ENCODE data around the gene ESPNL.

Gene ESPNL

DNA sequence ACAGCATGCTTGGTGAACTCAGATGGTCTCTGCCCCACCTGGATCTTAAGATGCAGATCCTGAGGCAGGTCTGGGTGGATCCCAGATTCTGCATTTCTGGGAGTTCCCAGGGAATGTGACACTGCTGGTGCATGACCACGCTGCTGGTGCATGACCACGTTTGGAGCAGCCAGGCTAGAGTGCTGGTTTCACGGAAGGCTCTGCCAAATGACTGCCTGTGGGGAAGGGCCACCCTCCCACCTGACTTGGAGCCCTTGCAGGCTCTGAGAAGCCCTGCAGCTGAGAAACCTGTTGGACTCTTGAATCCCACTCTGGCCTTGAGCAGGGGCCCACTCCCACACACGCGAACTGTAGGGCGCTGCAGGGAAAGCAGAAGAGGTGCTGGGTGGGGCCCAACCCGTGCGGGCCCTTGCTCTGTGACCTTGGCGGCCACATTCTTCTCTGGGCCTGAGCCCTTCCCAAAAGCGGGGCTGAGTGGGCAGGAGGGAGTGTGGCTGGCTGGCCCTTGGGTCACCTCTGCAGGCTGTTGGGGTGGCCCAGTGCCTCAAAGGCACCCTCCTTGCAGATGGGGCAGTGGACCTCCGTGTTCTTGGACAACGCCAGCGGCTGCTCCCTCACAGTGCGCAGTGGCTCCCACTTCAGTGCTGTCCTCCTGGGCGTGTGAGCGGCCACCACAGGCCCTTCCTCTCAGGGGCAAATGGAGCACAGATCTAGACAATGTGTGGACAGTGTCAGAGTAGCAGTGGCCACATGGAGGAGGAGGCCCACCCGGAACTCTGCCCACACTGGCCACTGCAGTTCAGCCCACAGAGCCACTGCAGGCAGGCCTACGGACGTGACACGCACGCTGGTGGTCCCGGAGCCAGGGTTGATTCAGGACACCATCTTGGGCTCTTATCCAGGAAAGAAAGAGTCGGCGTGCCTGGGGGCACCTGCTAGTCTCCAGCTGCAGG, 66.5 kb downstream of the ESPNL start:
- H3K9me3 ChIP-seq (ENCODE audit: insufficient read depth, low read length): no peaks in the 10 kb centered on the region
- H3K4me1 ChIP-seq (ENCODE audit: insufficient read depth, insufficient read length): peaks cover 2% of the 10 kb centered on the region
- peaks cover 40% of the 10 kb centered on the region for H3K27me3 ChIP-seq (ENCODE audit: insufficient read depth, insufficient read length)
- DNase-seq (ENCODE audit: low read depth, low spot score): no peak
- no peak for TF ChIP-seq ZNF274 (IDR thresholded peaks at IDR 0.05; ENCODE audit: low read depth, low read length)
- TF ChIP-seq YY1 (IDR thresholded peaks at IDR 0.05; ENCODE audit: insufficient read depth, insufficient read length): no peak
- no peak for TF ChIP-seq SUZ12 (IDR thresholded peaks at IDR 0.05; ENCODE audit: extremely low read depth, insufficient read depth, insufficient read length)
- peaks cover 48% of the 10 kb centered on the region for H3K36me3 ChIP-seq (ENCODE audit: insufficient read depth, insufficient read length, low read length)
- H3K4me3 ChIP-seq (ENCODE audit: insufficient read length, low read depth): no peak overlapping the region
- H3K9ac ChIP-seq (ENCODE audit: insufficient read length, low read depth): no peak overlapping the region

- no peak for TF ChIP-seq SUZ12 (IDR thresholded peaks at IDR 0.05; ENCODE audit: extremely low read depth, insufficient read depth, insufficient read length)
- no peak for TF ChIP-seq YY1 (IDR thresholded peaks at IDR 0.05; ENCODE audit: insufficient read depth, insufficient read length)
- no peak for TF ChIP-seq ZNF274 (IDR thresholded peaks at IDR 0.05; ENCODE audit: low read depth, low read length)
Measured at GRCh38 chr2:238167344-238167715, 67.2 kb downstream of the ESPNL start.

DNA sequence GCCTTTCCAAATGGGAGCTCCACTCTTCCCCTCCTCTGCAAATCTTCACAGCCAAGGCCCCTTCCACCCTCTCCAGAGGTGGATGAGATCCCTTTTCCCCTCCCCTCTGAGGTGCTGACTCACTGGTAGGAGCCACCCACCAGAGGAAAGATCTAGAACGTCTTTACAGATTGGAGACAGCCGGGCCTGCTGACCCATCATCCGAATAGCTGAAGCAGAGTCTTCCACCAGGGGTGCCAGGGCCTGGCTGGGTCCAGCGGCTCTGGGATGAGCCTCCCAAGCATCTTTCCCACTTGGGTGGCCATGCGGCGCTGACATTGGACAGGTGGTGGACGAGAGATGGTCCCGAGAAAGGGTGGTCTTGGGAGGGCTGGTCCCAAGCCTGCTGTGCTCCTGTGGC, 67.6 kb downstream of the ESPNL start:
- peaks cover 5% of the 10 kb centered on the region for H3K4me1 ChIP-seq (ENCODE audit: insufficient read depth, insufficient read length)
- H3K9ac ChIP-seq (ENCODE audit: insufficient read length, low read depth): no peak overlapping the region

More at GRCh38 chr2:238167344-238167715, 67.2 kb downstream of the ESPNL start:
- Histone ChIP-seq H3K9me3 (ENCODE audit: insufficient read depth, low read length) (no peaks in the 10 kb centered on the region), H3K4me1 (ENCODE audit: insufficient read depth, insufficient read length) (peaks cover 2% of the 10 kb centered on the region), H3K9ac (ENCODE audit: insufficient read length, low read depth) (no peak overlapping the region), H3K4me3 (ENCODE audit: insufficient read length, low read depth) (no peak overlapping the region), H3K36me3 (ENCODE audit: insufficient read depth, insufficient read length, low read length) (peaks cover 54% of the 10 kb centered on the region), H3K27me3 (ENCODE audit: insufficient read depth, insufficient read length) (peaks cover 33% of the 10 kb centered on the region)
- DNase-seq (ENCODE audit: low read depth, low spot score): no peak

GRCh38 chr2:238168196-238169047, 68.3 kb downstream of the ESPNL start:
- H3K4me3 ChIP-seq (ENCODE audit: insufficient read length, low read depth): no peak overlapping the region
- no peak overlapping the region for H3K9ac ChIP-seq (ENCODE audit: insufficient read length, low read depth)
- TF ChIP-seq ZNF274 (IDR thresholded peaks at IDR 0.05; ENCODE audit: low read depth, low read length) (no peak), YY1 (IDR thresholded peaks at IDR 0.05; ENCODE audit: insufficient read depth, insufficient read length) (no peak), SUZ12 (IDR thresholded peaks at IDR 0.05; ENCODE audit: extremely low read depth, insufficient read depth, insufficient read length) (no peak)
- H3K9me3 ChIP-seq (ENCODE audit: insufficient read depth, low read length): no peaks in the 10 kb centered on the region
- H3K27me3 ChIP-seq (ENCODE audit: insufficient read depth, insufficient read length): peaks cover 22% of the 10 kb centered on the region
- H3K4me1 ChIP-seq (ENCODE audit: insufficient read depth, insufficient read length): peaks cover 3% of the 10 kb centered on the region
- DNase-seq (ENCODE audit: low read depth, low spot score): no peak
- H3K36me3 ChIP-seq (ENCODE audit: insufficient read depth, insufficient read length, low read length): peaks cover 65% of the 10 kb centered on the region

More for the DNA sequence above, 67.6 kb downstream of the ESPNL start:
- Histone ChIP-seq H3K27me3 (ENCODE audit: insufficient read depth, insufficient read length) (peaks cover 29% of the 10 kb centered on the region), H3K4me3 (ENCODE audit: insufficient read length, low read depth) (no peak overlapping the region), H3K36me3 (ENCODE audit: insufficient read depth, insufficient read length, low read length) (peaks cover 58% of the 10 kb centered on the region), H3K9me3 (ENCODE audit: insufficient read depth, low read length) (no peaks in the 10 kb centered on the region)
- no peak for TF ChIP-seq SUZ12 (IDR thresholded peaks at IDR 0.05; ENCODE audit: extremely low read depth, insufficient read depth, insufficient read length)
- no peak for TF ChIP-seq YY1 (IDR thresholded peaks at IDR 0.05; ENCODE audit: insufficient read depth, insufficient read length)
- TF ChIP-seq ZNF274 (IDR thresholded peaks at IDR 0.05; ENCODE audit: low read depth, low read length): no peak
- DNase-seq (ENCODE audit: low read depth, low spot score): no peak

- Histone ChIP-seq H3K4me1 (ENCODE audit: insufficient read depth, insufficient read length) (peaks cover 2% of the 10 kb centered on the region), H3K9me3 (ENCODE audit: insufficient read depth, low read length) (no peaks in the 10 kb centered on the region), H3K27me3 (ENCODE audit: insufficient read depth, insufficient read length) (peaks cover 15% of the 10 kb centered on the region), H3K9ac (ENCODE audit: insufficient read length, low read depth) (no peak overlapping the region), H3K36me3 (ENCODE audit: insufficient read depth, insufficient read length, low read length) (peaks cover 72% of the 10 kb centered on the region), H3K4me3 (ENCODE audit: insufficient read length, low read depth) (no peak overlapping the region)
- TF ChIP-seq ZNF274 (IDR thresholded peaks at IDR 0.05; ENCODE audit: low read depth, low read length) (no peak), SUZ12 (IDR thresholded peaks at IDR 0.05; ENCODE audit: extremely low read depth, insufficient read depth, insufficient read length) (no peak), YY1 (IDR thresholded peaks at IDR 0.05; ENCODE audit: insufficient read depth, insufficient read length) (no peak)
- DNase-seq (ENCODE audit: low read depth, low spot score): no peak
Measured at GRCh38 chr2:238169048-238169707, 69.0 kb downstream of the ESPNL start.

DNA sequence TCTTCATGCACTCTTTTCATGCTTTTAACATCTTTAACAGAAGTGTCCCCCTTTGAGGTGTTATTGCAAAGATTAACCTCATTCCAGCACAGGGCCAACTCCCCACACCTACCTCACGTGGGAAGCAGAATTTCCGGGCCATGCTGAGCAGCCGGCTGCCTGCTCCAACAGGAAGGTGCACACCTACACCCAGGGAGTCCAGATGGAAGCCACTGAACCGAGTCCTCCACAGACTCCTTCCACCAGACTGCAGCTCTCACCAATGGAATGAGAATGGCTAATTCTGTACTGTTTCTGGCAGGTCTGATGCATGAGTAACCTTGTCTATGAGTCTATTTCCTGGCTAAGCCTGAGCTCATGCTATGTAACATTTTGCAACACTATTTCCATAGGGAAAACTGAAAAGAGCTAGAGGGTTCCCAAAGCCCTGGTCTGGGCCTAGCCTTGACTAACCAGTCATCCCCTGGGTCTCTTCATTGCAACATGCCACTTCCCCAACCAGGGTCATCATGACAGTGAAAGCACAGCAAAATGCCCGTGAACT, 69.6 kb downstream of the ESPNL start:
- Histone ChIP-seq H3K27me3 (ENCODE audit: insufficient read depth, insufficient read length) (peaks cover 10% of the 10 kb centered on the region), H3K36me3 (ENCODE audit: insufficient read depth, insufficient read length, low read length) (peaks cover 78% of the 10 kb centered on the region), H3K4me3 (ENCODE audit: insufficient read length, low read depth) (no peak overlapping the region), H3K9me3 (ENCODE audit: insufficient read depth, low read length) (no peaks in the 10 kb centered on the region), H3K9ac (ENCODE audit: insufficient read length, low read depth) (no peak overlapping the region), H3K4me1 (ENCODE audit: insufficient read depth, insufficient read length) (peaks cover 2% of the 10 kb centered on the region)
- DNase-seq (ENCODE audit: low read depth, low spot score): no peak
- TF ChIP-seq SUZ12 (IDR thresholded peaks at IDR 0.05; ENCODE audit: extremely low read depth, insufficient read depth, insufficient read length) (no peak), YY1 (IDR thresholded peaks at IDR 0.05; ENCODE audit: insufficient read depth, insufficient read length) (no peak), ZNF274 (IDR thresholded peaks at IDR 0.05; ENCODE audit: low read depth, low read length) (no peak)

Measured in NT2/D1 (cell line).